ENCODE results near the gene RPTOR. TPM values are rescaled to one million over a fixed set of nuclear protein-coding genes. Genes with fewer than 3 reads are reported as not detected.

RPTOR gene
- total RNA-seq, 2 experiments from 2014 or later, result 32.4 to 35.4 TPM

DNA sequence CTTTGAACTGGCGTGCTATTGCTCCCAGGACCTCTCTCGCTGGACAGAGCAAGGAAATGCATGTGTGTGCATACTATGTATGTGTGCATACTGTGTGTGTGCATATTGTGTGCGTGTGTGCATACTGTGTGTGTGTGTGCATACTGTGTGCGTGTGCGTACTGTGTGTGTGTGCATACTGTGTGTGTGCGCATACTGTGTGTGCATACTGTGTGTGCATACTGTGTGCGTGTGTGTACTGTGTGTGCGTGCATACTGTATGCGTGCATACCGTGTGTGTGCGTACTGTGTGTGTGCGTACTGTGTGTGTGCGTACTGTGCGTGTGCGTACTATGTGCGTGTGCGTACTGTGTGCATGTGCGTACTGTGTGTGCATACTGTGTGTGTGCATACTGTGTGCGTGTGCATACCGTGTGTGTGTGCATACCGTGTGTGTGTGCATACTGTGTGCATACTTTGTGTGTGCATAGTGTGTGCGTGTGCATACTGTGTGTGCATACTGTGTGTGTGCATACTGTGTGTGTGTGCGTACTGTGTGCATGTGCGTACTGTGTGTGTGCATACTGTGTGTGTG lies 89.4 kb downstream of the RPTOR start:
- H3K27ac Mint-ChIP-seq, result no peak overlapping the region

DNA sequence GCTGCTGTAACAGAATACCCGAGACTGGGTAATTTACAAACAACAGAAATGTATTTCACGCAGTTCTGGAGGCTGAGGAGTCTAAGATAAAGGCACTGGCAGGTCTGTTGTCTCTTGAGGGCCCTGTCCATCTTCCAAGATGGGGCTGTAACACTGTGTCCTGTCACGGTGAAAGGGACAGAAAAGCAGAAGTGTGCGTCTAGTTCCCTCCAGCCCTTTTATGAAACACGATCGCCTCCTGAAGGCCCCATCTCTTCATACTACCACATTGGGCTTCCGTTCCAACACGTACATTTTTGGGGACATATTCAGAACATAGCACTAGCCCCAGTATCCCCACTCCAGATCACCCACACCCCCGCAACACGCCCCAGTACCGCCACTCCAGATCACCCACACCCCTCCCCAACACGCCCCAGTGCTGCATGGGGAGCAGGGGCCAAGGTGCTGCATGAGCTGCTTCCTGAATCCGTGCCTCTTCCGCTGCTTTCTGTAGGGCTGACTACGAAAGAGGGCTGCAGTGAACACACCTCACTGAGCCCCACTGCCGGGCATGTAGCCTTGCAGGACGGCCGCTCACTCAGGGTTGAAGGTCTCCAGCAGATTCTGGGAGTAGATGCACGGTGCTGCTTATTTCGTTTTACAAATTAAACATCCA lies 91.9 kb downstream of the RPTOR start:
- H3K4me3 Mint-ChIP-seq, result peak overlapping the region; percentile 32
- H3K27ac Mint-ChIP-seq, result peak overlapping the region; percentile 54
- peaks cover 37% of the 10 kb centered on the region for H3K4me1 Mint-ChIP-seq (ENCODE audit: low read depth)
- intact Hi-C loops (cut with micrococcal nuclease), result no loop called here
- peaks cover 7% of the 10 kb centered on the region for H3K36me3 Mint-ChIP-seq (ENCODE audit: low read depth)
- no peaks in the 10 kb centered on the region for H3K9me3 Mint-ChIP-seq
- DNase-seq, result no peak
- no peaks in the 10 kb centered on the region for H3K27me3 Mint-ChIP-seq (ENCODE audit: low read depth)
- CTCF ChIA-PET, result no interaction called here

More for the DNA sequence above, 89.4 kb downstream of the RPTOR start:
- Mint-ChIP-seq H3K9me3 (no peaks in the 10 kb centered on the region), H3K4me1 (ENCODE audit: low read depth) (peaks cover 23% of the 10 kb centered on the region), H3K27me3 (ENCODE audit: low read depth) (no peaks in the 10 kb centered on the region), H3K36me3 (ENCODE audit: low read depth) (peaks cover 3% of the 10 kb centered on the region), H3K4me3 (no peak overlapping the region)
- intact Hi-C loops (cut with micrococcal nuclease), result no loop called here
- CTCF ChIA-PET, result no interaction called here
- DNase-seq, result no peak

DNA sequence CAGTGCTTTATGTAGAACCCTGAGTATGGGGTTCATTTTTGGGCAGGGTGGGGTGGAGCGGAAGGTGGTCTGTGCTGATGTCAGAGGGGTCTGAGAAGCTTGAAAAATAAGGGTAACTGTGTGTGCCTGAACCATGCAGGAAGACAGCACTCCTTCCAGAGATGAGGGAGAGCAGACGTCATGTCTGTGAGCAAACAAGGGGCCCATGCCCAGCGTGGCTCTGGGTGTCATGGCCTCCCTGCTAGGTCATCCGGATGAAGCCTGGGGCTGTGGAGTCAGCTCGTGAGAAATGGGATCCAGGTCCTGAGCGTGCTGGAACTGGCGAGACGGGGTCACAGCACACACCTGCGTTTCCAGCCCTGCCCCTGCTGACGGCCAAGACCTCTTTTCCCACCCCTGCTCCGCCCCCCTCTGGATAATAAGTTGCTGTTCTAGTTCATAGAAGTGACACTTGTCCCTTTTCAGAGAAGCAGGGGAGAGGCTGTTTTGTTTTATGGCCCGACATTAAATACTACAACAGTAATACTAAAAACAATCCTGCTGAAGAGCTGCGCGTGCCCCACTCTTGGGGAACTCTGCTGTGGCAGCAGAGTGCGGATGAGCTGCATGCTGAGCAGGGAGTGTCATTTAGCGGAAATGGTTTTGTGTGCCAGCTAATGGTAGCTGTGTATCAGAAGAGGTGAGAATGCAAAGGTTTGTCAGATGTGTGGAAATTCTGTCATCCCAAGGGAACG lies 92.6 kb downstream of the RPTOR start:
- H3K36me3 Mint-ChIP-seq (ENCODE audit: low read depth), result peaks cover 7% of the 10 kb centered on the region
- intact Hi-C loops (cut with micrococcal nuclease), result no loop called here
- H3K27me3 Mint-ChIP-seq (ENCODE audit: low read depth), result no peaks in the 10 kb centered on the region
- H3K9me3 Mint-ChIP-seq, result no peaks in the 10 kb centered on the region
- H3K4me3 Mint-ChIP-seq, result no peak overlapping the region
- no peak for DNase-seq
- peaks cover 40% of the 10 kb centered on the region for H3K4me1 Mint-ChIP-seq (ENCODE audit: low read depth)
- CTCF ChIA-PET, result no interaction called here
- H3K27ac Mint-ChIP-seq, result peak overlapping the region; percentile 54

DNA sequence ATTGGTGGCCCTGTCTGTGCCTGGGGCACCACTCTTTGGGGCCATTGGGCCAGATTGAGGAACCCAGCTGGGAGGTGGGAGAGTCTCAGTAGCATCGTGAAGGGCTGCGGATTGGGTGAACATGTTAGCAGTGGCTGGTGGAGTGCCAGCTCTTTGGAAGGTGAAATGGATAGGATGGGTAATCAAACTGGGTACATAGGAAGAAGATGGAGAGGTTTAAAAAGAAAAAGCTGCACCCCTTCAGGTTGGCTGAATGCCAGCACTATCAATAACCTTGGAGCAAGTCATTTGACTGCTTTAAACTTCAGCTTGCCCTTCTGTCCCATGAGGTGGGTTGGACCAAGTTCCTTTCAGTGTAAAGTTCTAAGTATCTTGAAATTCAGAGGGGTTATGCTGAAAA lies 95.0 kb downstream of the RPTOR start:
- Mint-ChIP-seq H3K9me3 (no peaks in the 10 kb centered on the region), H3K27me3 (ENCODE audit: low read depth) (no peaks in the 10 kb centered on the region), H3K27ac (no peak overlapping the region), H3K4me3 (no peak overlapping the region), H3K36me3 (ENCODE audit: low read depth) (peaks cover 14% of the 10 kb centered on the region), H3K4me1 (ENCODE audit: low read depth) (peaks cover 56% of the 10 kb centered on the region)
- CTCF ChIA-PET, result interaction anchor here (0.6 kb wide), 1 partner anchor 60 kb away, joined by 3 read pairs; no protein-coding TSS in a partner anchor
- DNase-seq, result no peak
- intact Hi-C loops (cut with micrococcal nuclease), result no loop called here

DNA sequence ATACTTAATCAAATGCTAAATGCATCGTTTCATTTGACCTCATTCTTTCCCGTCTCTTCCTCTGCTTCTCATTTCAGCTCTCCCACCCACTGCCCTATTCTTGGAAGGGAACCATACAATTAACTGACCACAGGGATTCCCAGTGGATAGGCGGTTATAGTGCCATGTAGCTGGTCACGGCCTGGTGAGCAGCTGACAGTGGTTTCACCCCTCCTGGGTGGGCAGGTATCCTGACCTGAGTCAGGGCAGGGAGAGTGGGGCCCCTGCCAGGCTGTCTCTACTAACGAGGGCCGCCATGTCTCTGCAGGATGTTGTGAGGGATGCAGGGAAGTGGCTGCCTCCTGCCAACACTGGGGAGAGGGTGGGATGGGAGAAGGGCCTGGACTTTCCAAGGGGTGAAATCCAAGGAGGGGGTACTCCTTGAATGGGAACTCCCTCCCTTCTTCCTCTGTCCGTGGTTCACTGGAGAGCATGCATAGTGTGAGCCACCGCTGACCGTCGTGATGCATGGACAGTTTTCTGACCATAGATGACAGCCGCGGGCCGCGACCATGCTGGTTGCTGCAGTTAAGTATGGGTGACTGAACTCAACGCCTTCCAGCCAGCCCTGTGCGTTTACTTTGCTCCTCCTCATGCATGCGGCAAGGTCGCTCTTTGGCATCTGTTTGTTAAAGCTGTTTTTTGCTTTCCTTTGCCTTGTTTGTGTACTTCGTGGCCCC lies 95.9 kb downstream of the RPTOR start:
- Mint-ChIP-seq H3K9me3 (no peaks in the 10 kb centered on the region), H3K4me3 (no peak overlapping the region), H3K36me3 (ENCODE audit: low read depth) (peaks cover 17% of the 10 kb centered on the region), H3K4me1 (ENCODE audit: low read depth) (peaks cover 64% of the 10 kb centered on the region), H3K27me3 (ENCODE audit: low read depth) (no peaks in the 10 kb centered on the region), H3K27ac (no peak overlapping the region)
- no peak for DNase-seq
- intact Hi-C loops (cut with micrococcal nuclease), result no loop called here
- CTCF ChIA-PET, result no interaction called here

DNA sequence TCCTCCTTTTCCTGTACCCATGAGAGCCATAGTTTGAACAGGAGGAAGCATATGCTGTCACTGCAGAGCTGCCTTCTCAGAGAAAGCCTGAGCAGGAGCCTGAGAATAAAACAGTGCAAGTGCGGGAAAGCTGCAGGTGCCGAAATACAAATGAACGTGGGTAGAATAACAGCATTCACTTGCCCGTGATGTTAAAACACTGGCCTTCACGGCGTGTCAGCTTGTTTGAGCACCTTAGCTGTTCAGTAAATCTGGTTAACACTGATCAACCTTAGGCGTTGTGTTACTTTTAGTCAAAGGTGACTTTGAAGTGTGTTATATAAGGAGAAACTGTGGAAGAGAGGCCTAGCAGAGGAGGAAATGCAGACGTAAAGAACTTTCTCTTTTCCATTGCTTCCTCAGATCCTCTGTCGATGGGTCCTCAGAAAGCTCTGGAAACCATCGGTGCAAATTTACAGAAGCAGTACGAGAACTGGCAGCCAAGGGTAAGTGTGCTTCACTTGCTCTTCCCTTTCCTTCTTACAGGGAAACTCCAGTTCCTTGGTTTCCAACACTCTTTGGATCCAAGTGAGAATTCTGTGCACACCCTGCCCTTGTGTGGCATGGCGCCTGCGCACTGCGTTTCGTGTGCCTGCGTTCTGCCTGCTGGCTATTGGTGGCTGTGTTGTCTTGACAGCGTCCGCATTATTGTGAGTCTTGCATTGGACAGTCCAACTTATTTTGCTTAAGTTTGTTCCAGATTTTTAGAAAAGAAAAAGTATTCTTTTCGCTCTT lies 98.9 kb downstream of the RPTOR start:
- intact Hi-C loops (cut with micrococcal nuclease), result no loop called here
- peak overlapping the region; percentile 31 for H3K4me3 Mint-ChIP-seq
- peaks cover 71% of the 10 kb centered on the region for H3K4me1 Mint-ChIP-seq (ENCODE audit: low read depth)
- no peak for DNase-seq
- peaks cover 20% of the 10 kb centered on the region for H3K36me3 Mint-ChIP-seq (ENCODE audit: low read depth)
- H3K9me3 Mint-ChIP-seq, result no peaks in the 10 kb centered on the region
- CTCF ChIA-PET, result no interaction called here
- H3K27me3 Mint-ChIP-seq (ENCODE audit: low read depth), result no peaks in the 10 kb centered on the region
- peak overlapping the region; percentile 42 for H3K27ac Mint-ChIP-seq

DNA sequence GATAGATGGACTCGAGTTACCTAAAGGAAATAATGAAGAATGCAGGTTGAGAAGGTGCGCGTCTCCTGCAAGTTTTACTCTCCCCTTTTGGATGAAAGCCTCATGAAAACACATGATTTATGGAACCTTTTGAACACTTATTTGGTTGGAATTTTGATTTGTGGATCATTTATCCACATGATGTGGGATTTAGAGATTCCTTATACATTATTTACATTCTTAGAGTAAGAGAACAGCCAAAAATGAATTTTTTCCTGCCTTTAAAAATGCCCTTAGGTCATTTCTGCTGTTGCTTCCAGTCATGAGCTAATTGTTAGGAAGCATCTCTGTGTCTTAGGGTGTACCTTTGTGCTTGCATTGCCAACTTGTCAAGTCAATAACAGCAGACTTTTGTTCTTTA lies 99.9 kb downstream of the RPTOR start:
- Mint-ChIP-seq H3K9me3 (no peaks in the 10 kb centered on the region), H3K36me3 (ENCODE audit: low read depth) (peaks cover 23% of the 10 kb centered on the region), H3K27me3 (ENCODE audit: low read depth) (no peaks in the 10 kb centered on the region), H3K27ac (peak overlapping the region; percentile 4), H3K4me3 (no peak overlapping the region), H3K4me1 (ENCODE audit: low read depth) (peaks cover 77% of the 10 kb centered on the region)
- DNase-seq, result no peak
- intact Hi-C loops (cut with micrococcal nuclease), result no loop called here
- CTCF ChIA-PET, result no interaction called here

DNA sequence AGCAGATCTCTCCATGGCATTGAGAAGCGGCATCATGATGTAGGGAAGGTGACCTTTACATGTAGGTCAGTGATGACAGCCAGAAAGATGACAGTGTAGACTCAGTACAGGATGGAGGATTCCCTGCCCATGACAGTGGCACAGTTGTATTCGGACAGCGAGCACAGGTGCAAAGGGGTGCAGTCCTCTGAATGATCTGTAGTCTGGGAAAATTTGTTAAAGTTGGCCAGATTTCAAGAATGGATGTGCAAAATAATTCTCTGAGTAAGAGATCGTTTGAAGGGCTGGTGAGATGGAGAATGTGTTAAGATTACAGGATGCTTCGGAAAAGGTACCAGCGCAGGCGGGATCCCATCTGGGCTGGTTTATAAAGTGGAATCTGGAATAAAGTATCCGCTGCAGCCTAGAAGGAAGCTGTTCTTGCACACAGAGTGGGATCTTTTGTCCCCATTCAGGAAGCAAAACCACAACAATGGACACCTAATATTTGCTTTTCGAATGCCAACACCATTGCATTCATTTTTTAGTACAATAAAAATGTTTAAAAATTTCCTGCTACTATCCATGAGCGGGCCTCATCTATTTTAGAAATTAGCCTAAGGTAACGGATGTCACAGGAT lies 101.2 kb downstream of the RPTOR start:
- Mint-ChIP-seq H3K9me3 (no peaks in the 10 kb centered on the region), H3K4me1 (ENCODE audit: low read depth) (peaks cover 82% of the 10 kb centered on the region), H3K27ac (peak overlapping the region; percentile 22), H3K36me3 (ENCODE audit: low read depth) (peaks cover 28% of the 10 kb centered on the region), H3K27me3 (ENCODE audit: low read depth) (no peaks in the 10 kb centered on the region), H3K4me3 (no peak overlapping the region)
- CTCF ChIA-PET, result no interaction called here
- DNase-seq, result no peak
- intact Hi-C loops (cut with micrococcal nuclease), result loop anchor here (5.0 kb wide), 1 partner anchor 39 kb away; no protein-coding TSS in a partner anchor

DNA sequence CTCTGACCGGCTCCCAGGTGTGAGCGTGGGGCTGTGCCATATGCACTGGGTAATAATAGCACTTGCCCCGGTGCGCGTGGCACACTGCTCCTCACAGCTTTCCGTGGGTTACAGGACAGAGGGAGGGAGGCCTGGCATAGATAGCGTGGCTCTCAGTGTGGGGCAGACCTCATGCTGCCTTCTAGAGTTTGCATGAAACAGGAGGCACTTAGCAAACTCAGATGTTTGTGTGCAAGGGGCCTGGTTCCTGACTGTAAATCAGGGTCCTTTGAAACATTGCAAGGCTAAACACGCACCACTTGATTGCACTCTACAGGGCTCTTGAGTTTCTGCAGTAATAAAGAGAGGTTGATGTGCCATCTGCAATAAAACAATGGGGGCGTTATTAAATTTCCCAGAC lies 101.7 kb downstream of the RPTOR start:
- no peak for DNase-seq
- peaks cover 29% of the 10 kb centered on the region for H3K36me3 Mint-ChIP-seq (ENCODE audit: low read depth)
- peaks cover 84% of the 10 kb centered on the region for H3K4me1 Mint-ChIP-seq (ENCODE audit: low read depth)
- CTCF ChIA-PET, result no interaction called here
- intact Hi-C loops (cut with micrococcal nuclease), result loop anchor here (5.0 kb wide), 1 partner anchor 39 kb away; no protein-coding TSS in a partner anchor
- no peak overlapping the region for H3K27ac Mint-ChIP-seq
- H3K27me3 Mint-ChIP-seq (ENCODE audit: low read depth), result no peaks in the 10 kb centered on the region
- H3K4me3 Mint-ChIP-seq, result no peak overlapping the region
- H3K9me3 Mint-ChIP-seq, result no peaks in the 10 kb centered on the region

DNA sequence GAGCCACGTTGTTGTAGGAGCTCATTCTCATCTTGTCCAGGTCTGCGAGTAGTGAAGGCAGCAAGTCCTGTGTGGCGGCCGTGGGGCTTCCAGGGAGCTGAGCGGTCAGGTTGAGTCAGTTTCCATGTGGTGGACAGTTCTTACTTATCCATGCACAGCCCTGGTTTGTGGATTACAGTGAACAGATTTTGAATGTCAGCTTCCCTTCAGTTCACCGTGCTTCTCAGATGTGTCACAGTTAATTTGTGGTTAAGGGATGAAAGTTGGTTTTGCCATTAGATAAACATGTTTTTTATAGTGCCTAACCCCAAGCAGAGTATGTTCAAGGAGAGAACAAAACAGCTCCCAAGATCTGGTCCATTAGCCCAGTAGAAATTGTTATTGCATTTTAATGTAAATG lies 103.1 kb downstream of the RPTOR start:
- H3K9me3 Mint-ChIP-seq, result no peaks in the 10 kb centered on the region
- no peak overlapping the region for H3K4me3 Mint-ChIP-seq
- no peak for DNase-seq
- CTCF ChIA-PET, result interaction anchor here (0.6 to 1.2 kb wide), 2 partner anchors 251 to 1321 kb away, joined by 3 read pairs; no protein-coding TSS in a partner anchor
- peaks cover 85% of the 10 kb centered on the region for H3K4me1 Mint-ChIP-seq (ENCODE audit: low read depth)
- no peaks in the 10 kb centered on the region for H3K27me3 Mint-ChIP-seq (ENCODE audit: low read depth)
- H3K36me3 Mint-ChIP-seq (ENCODE audit: low read depth), result peaks cover 33% of the 10 kb centered on the region
- intact Hi-C loops (cut with micrococcal nuclease), result loop anchor here (2.0 to 5.0 kb wide), 2 partner anchors 17 to 40 kb away; no protein-coding TSS in a partner anchor
- H3K27ac Mint-ChIP-seq, result peak overlapping the region; percentile 63

DNA sequence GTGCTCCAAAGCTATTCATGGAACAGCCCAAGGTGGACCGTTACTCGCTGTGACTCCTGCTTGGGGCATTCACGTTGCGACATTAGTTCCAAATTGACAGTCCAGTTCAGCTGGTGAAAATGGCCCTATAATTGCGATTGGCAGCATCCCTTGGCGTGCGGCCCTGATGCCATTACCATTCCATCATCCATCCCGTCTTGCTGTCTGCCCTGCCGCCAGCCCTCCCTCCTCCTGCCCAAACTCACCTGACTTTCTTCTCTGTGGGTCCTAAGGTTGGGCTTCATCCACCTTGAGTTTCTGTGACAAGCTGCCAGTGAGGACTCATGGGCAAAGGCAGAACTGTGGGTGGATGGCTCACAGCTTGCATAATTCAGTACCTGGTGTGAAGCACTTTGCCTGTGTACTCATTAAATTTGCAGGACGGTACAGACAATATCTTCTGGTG lies 104.6 kb downstream of the RPTOR start:
- Mint-ChIP-seq H3K36me3 (ENCODE audit: low read depth) (peaks cover 29% of the 10 kb centered on the region), H3K27me3 (ENCODE audit: low read depth) (no peaks in the 10 kb centered on the region), H3K9me3 (peaks cover 3% of the 10 kb centered on the region), H3K27ac (peak overlapping the region; percentile 81), H3K4me3 (no peak overlapping the region), H3K4me1 (ENCODE audit: low read depth) (peaks cover 77% of the 10 kb centered on the region)
- CTCF ChIA-PET, result interaction anchor here (0.8 to 1.8 kb wide), 4 partner anchors 9 to 74 kb away, joined by 3 to 5 read pairs (median 4); no protein-coding TSS in a partner anchor
- intact Hi-C loops (cut with micrococcal nuclease), result loop anchor here (2.0 to 5.0 kb wide), 2 partner anchors 16 to 42 kb away; no protein-coding TSS in a partner anchor
- no peak for DNase-seq

Data from activated naive CD4-positive, alpha-beta T cell treated with anti-CD3 and anti-CD28 coated beads for 36 hours (primary cell).